Measurements from ENCODE around the gene MAP4K3.

MAP4K3 gene

DNA sequence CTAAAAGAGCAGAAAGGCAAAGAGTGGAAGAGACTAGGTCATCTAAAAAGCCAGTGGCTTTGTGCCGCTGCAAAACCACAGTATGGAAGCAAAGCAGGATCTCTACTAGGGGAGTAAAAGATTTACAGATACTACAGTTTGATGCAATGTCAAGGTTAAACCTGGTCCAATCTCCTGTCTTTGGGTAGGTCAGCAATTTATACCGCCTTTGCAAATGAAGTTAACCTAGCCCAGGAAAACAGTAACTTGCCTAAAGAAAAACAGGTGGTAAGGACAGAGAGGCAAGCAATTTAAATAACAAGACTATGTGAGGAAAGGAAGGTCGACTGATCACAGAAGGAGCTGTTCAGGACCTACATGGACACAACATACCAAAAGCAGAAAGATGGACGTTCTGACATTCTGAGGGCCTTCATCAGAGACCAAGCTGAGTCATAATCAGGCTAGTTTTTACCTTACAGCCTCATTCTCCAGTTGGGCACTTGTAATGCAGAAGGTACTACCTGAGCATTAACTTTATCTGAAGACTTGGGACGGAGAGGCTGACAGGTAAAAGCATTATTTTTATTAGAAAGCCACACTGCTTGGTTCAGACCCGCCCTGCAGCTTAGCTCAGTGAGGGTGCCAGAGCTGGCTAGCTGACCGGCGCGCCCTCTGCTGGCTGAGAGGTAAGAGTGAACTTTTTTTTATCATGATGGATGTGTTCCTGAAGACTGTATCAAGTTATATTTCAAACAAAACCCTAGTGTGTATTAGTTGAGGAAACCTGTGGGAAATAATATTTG lies 209.3 kb downstream of the MAP4K3 start:
- Histone ChIP-seq H3K9me3 (no peaks in the 10 kb centered on the region), H3K4me1 (no peaks in the 10 kb centered on the region), H3K4me3 (ENCODE audit: low read depth, low read length) (no peak overlapping the region), H3K27me3 (no peaks in the 10 kb centered on the region), H3K36me3 (no peaks in the 10 kb centered on the region)
- TF ChIP-seq CTCF (IDR thresholded peaks at IDR 0.05; ENCODE audit: low read depth, low read length): peak; percentile 88
- DNase-seq: peak; percentile 80

DNA sequence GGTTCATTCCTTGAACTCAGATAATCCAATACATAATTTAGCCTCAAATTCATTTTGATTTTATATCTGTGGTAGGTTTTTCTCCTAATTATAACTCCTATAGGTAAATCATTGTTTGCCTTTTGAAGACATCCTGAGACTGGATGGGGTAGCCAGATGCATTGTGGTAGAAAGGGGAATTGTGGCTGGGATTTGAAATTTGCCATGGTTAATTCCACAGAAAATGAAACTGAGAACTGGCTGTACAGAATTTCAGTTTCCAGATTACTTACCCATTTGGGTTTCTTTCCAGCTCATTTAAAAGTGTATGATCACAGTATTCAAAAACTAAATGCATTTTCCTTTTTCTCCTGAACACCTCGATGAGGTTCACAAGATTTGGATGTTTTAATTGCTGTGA lies 211.5 kb downstream of the MAP4K3 start:
- no peak for DNase-seq
- H3K27me3 ChIP-seq: no peaks in the 10 kb centered on the region
- H3K9me3 ChIP-seq: no peaks in the 10 kb centered on the region
- no peak overlapping the region for H3K4me3 ChIP-seq (ENCODE audit: low read depth, low read length)
- no peaks in the 10 kb centered on the region for H3K4me1 ChIP-seq
- TF ChIP-seq CTCF (IDR thresholded peaks at IDR 0.05; ENCODE audit: low read depth, low read length): no peak
- no peaks in the 10 kb centered on the region for H3K36me3 ChIP-seq

- no peak for DNase-seq
- no peak for TF ChIP-seq CTCF (IDR thresholded peaks at IDR 0.05; ENCODE audit: low read depth, low read length)
- Histone ChIP-seq H3K9me3 (no peaks in the 10 kb centered on the region), H3K4me1 (no peaks in the 10 kb centered on the region), H3K4me3 (ENCODE audit: low read depth, low read length) (no peak overlapping the region), H3K36me3 (no peaks in the 10 kb centered on the region), H3K27me3 (no peaks in the 10 kb centered on the region)
Measured at GRCh38 chr2:39223909-39224308, 213.2 kb downstream of the MAP4K3 start.

- Histone ChIP-seq H3K4me3 (ENCODE audit: low read depth, low read length) (no peak overlapping the region), H3K27me3 (no peaks in the 10 kb centered on the region), H3K4me1 (0 out of 2 replicates have a peak, but pooled peaks cover 3% of the 10 kb centered on the region), H3K36me3 (no peaks in the 10 kb centered on the region), H3K9me3 (no peaks in the 10 kb centered on the region)
- no peak for DNase-seq
- TF ChIP-seq CTCF (IDR thresholded peaks at IDR 0.05; ENCODE audit: low read depth, low read length): no peak
Measured at GRCh38 chr2:39221459-39221858, 215.6 kb downstream of the MAP4K3 start.

DNA sequence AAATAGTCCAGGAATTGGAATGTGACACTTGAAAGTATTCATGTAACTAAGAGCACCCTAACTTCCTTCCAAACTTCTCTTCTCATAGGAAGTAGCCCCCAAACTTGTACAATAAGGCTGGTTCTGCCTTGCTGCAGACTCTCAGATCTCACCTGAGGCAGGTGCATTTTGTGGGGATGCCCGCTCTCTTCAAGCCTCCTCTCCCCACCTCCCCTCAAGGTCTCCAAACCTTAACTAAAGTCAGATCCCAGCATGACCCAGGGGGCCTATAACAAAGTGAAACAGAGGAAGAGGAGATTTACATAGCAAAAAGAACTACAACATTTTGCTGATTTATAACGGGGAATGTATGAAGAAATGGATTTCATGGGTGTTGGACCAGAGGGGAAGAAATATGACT lies 216.9 kb downstream of the MAP4K3 start:
- no peaks in the 10 kb centered on the region for H3K36me3 ChIP-seq
- H3K4me3 ChIP-seq (ENCODE audit: low read depth, low read length): no peak overlapping the region
- H3K4me1 ChIP-seq: peaks cover 9% of the 10 kb centered on the region; the same call in 1 of the 2 replicates
- no peaks in the 10 kb centered on the region for H3K9me3 ChIP-seq
- DNase-seq: no peak
- no peak for TF ChIP-seq CTCF (IDR thresholded peaks at IDR 0.05; ENCODE audit: low read depth, low read length)
- no peaks in the 10 kb centered on the region for H3K27me3 ChIP-seq

DNA sequence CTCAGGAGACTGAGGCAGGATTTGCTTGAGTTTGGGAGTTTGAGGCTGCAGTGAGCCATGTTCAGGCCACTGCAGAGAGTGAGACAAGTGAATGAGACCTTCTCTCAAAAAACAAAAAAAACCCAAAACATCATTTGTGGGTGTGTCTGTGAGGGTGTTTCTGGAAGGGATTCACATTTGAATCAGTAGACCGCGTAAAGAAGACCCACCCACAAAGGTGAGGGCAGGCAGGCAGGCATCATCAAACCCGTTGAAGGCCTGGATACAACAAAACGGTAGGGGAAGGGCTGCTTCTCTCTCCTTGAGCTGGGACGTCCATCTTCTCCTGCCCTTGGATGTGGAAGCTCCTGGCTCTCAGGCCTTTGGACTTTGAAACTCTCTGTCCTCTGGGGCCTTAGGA lies 218.7 kb downstream of the MAP4K3 start:
- H3K4me3 ChIP-seq (ENCODE audit: low read depth, low read length): no peak overlapping the region
- no peaks in the 10 kb centered on the region for H3K9me3 ChIP-seq
- TF ChIP-seq CTCF (IDR thresholded peaks at IDR 0.05; ENCODE audit: low read depth, low read length): no peak
- H3K36me3 ChIP-seq: no peaks in the 10 kb centered on the region
- DNase-seq: no peak
- H3K27me3 ChIP-seq: no peaks in the 10 kb centered on the region
- H3K4me1 ChIP-seq: peaks cover 9% of the 10 kb centered on the region; the same call in 1 of the 2 replicates
